ENCODE results near the gene FBXO44.
A peak's percentile ranks its signal among the peaks of the same experiment; 100 is the strongest.

The FBXO44 gene

DNA sequence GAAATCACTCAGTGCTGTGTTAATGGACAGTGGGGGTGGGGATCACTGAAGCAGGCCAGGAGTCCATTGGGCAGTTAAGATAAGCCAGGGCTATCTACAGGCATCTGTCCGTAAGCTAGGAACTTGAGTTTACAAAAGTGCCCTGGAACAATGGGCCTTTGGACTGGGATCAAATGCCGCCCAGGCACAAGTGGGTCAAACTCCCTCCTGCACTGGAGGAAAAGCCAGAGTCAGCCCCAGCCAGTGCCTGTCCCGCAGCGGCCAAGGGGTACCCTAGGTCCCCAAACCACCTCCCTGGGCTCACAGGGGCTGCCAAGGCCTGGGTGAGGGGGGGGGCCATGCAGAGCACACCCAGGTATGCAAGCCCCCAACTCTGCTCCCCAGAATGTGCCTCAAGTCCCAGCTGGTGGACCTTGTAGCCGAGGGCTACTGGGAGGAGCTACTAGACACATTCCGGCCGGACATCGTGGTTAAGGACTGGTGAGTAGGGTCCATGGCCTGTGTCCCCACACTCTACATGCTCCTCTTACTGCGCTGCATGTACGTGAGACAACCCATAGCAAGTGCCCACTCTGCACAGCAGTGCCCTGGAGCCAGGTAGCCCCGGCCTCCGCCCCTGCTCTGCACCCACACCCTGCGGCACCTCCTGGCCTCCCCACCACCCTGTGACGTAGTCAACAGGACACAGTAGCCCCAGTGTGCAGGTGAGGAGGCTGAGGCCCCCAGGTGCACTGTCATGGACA is 17.0 kb downstream of the FBXO44 start:
- H3K36me3 ChIP-seq (ENCODE audit: control insufficient read depth, insufficient read depth, low read length): no peaks in the 10 kb centered on the region
- H3K27me3 ChIP-seq (ENCODE audit: control insufficient read depth, insufficient read depth, low read length): no peaks in the 10 kb centered on the region
- H3K4me3 ChIP-seq (ENCODE audit: low read length): no peak overlapping the region
- H3K9me3 ChIP-seq (ENCODE audit: control insufficient read depth, low read length): no peaks in the 10 kb centered on the region
- peaks cover 13% of the 10 kb centered on the region for H3K4me1 ChIP-seq (ENCODE audit: control insufficient read depth, insufficient read depth, low read length)
- H3K9ac ChIP-seq (ENCODE audit: low read length): no peak overlapping the region

DNA sequence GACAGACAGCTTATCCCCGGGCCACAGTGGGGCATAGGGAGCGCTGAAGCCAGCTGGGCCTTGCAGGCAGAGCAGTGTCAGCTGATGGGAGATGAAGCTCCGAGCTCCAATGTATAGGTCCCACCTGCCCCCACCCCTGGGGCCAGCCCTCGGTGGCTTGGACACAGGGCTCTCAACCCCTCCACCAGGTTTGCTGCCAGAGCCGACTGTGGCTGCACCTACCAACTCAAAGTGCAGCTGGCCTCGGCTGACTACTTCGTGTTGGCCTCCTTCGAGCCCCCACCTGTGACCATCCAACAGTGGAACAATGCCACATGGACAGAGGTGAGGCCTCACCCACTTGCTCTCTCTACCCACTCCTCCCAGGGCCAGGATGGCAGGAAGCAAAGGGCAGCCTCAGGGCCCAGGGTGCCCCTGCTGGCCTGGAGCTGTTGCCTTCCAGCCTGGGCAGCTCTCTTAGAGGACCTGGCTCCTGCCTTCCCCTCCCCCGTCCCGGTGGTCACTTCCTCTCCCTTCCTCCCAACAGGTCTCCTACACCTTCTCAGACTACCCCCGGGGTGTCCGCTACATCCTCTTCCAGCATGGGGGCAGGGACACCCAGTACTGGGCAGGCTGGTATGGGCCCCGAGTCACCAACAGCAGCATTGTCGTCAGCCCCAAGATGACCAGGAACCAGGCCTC is 18.6 kb downstream of the FBXO44 start:
- Histone ChIP-seq H3K9me3 (ENCODE audit: control insufficient read depth, low read length) (no peaks in the 10 kb centered on the region), H3K9ac (ENCODE audit: low read length) (no peak overlapping the region), H3K36me3 (ENCODE audit: control insufficient read depth, insufficient read depth, low read length) (no peaks in the 10 kb centered on the region), H3K4me3 (ENCODE audit: low read length) (no peak overlapping the region), H3K27me3 (ENCODE audit: control insufficient read depth, insufficient read depth, low read length) (no peaks in the 10 kb centered on the region), H3K4me1 (ENCODE audit: control insufficient read depth, insufficient read depth, low read length) (peaks cover 13% of the 10 kb centered on the region)

DNA sequence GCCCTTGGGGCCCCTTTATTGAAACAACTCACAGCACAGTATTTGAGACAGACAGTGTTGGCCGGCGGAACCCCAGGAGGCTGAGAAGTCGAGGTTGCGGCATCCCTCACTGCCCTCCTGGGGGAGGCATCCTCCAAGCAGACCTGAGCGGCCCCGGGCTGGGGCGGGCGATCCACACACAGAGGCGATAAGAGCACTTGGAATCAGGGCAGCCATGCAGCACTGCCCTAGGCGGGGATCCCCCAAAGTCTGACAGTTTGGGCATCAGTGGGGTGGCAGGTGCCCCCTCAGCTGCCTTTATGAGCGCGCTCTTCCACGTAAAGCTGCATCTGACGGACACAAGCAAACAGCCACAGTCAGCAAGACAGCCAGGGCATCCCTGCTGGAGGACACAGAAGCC is 19.8 kb downstream of the FBXO44 start:
- Histone ChIP-seq H3K27me3 (ENCODE audit: control insufficient read depth, insufficient read depth, low read length) (no peaks in the 10 kb centered on the region), H3K4me3 (ENCODE audit: low read length) (no peak overlapping the region), H3K9ac (ENCODE audit: low read length) (no peak overlapping the region), H3K9me3 (ENCODE audit: control insufficient read depth, low read length) (no peaks in the 10 kb centered on the region), H3K36me3 (ENCODE audit: control insufficient read depth, insufficient read depth, low read length) (no peaks in the 10 kb centered on the region), H3K4me1 (ENCODE audit: control insufficient read depth, insufficient read depth, low read length) (peaks cover 13% of the 10 kb centered on the region)

DNA sequence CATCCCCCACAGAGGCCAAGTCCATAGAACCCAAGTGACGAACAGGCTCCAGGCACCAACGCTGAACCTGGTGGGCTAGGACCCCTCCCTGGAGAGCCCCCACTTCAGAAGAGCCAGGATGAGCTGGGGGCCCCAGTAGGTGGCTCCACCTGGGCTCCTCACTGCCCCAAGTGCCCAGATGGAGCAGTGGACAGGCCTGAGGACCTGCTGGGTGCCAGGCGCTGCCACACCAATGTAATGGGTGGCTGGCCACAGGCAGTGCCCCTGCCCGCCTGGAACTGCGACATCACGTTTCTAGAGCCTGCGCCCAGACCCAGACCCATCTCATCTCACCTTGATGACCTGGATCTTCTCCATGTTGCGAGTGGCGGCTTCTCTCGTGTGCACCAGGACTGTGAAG is 20.6 kb downstream of the FBXO44 start:
- no peaks in the 10 kb centered on the region for H3K36me3 ChIP-seq (ENCODE audit: control insufficient read depth, insufficient read depth, low read length)
- no peaks in the 10 kb centered on the region for H3K9me3 ChIP-seq (ENCODE audit: control insufficient read depth, low read length)
- no peak overlapping the region for H3K9ac ChIP-seq (ENCODE audit: low read length)
- H3K4me3 ChIP-seq (ENCODE audit: low read length): no peak overlapping the region
- peaks cover 14% of the 10 kb centered on the region for H3K4me1 ChIP-seq (ENCODE audit: control insufficient read depth, insufficient read depth, low read length)
- H3K27me3 ChIP-seq (ENCODE audit: control insufficient read depth, insufficient read depth, low read length): no peaks in the 10 kb centered on the region

DNA sequence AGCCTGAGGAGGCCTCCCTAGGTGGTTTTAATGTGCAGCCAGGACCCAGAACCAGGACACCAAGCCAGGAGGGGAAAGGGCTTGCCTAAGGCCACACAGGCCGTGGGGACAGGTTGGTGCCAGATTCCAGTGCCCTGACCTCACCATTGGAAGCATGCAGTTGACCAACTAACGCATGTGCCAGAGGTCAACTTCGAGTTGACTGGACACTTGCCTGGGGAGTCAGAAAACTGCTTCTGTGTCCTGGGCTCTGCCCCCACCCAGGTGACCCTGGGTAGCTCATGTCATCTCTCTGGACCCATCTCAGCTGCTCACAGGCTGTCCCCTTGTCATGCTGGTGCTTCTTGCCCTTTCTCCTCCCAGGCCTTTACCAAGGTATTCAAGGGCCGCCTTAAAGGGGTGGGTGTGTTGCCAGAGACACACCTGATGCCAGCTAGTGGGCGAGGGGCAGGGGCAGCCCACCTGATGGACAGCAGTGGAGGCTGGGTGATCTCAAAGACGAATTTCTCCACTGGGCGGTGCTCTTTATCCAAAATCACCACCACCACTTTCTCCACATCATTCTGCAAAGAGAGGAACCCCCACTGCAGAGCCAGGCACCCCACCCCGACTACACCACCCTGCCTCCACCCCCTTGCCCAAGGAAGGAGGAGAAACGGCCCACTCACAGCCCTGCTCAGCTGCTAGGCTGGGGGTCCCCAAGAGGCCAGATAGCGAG is 21.9 kb downstream of the FBXO44 start:
- Histone ChIP-seq H3K27me3 (ENCODE audit: control insufficient read depth, insufficient read depth, low read length) (peaks cover 2% of the 10 kb centered on the region), H3K4me3 (ENCODE audit: low read length) (no peak overlapping the region), H3K9me3 (ENCODE audit: control insufficient read depth, low read length) (no peaks in the 10 kb centered on the region), H3K36me3 (ENCODE audit: control insufficient read depth, insufficient read depth, low read length) (no peaks in the 10 kb centered on the region), H3K9ac (ENCODE audit: low read length) (no peak overlapping the region), H3K4me1 (ENCODE audit: control insufficient read depth, insufficient read depth, low read length) (peaks cover 11% of the 10 kb centered on the region)

DNA sequence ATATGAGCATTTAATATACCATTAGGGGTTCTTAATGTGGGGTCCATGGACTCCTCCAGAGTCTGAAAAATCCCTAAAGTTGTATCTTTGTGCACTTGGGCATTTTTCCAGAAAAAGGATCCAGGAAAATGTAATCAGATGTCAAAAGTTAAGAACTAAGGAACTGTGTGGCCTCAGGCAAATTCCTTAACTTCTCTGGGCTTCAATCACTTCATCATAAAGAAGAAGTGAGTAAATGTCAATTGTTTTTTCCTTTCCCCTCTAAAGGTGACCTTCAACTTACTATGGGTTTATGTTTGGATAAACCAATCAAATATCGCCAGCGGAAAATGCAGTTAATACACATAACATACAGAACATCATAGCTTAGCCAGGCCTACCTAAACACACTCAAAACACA is 23.8 kb downstream of the FBXO44 start:
- H3K9ac ChIP-seq (ENCODE audit: low read length): no peak overlapping the region
- peaks cover 16% of the 10 kb centered on the region for H3K27me3 ChIP-seq (ENCODE audit: control insufficient read depth, insufficient read depth, low read length)
- H3K4me3 ChIP-seq (ENCODE audit: low read length): no peak overlapping the region

DNA sequence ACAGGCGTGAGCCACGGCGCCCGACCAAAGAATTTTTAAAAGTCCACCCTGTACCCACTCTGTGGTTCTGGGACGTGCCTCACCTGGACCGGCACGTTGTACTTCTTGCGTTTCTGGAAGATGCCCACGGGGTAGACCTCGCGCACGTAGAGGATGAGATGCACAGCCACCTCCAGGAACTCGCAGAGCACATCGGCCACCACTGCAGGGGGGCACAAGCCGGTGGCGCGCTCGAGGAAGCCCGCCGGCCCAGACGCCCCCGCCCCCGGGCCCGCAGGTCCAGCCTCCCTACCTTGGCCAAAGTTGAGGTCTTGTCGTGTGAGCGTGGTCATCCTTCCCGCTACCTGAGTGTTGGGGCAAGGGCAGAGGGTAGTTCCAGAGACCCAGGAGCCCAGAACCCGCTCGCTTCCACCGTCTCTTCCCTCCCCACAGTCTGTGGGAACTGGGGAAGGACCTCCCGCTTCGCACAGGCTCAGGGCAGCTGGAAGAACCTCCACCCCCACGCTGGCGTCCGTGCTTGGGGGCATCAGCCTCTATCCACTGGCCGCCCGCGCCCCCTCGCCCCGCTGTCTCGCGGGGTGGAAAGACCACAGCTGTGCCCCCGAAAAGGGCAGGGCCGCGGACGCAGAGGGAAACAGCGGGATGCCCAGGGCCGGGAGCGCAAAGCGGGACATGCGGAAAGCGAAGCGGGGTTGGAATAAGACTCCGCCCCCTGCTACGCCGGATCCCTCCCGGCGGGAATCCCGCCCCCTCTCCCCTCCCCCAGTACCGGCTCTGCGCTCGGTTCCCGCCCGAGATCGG is 25.8 kb downstream of the FBXO44 start:
- H3K4me1 ChIP-seq (ENCODE audit: control insufficient read depth, insufficient read depth, low read length): peaks cover 10% of the 10 kb centered on the region
- peak overlapping the region; percentile 56 for H3K4me3 ChIP-seq (ENCODE audit: low read length)
- H3K27me3 ChIP-seq (ENCODE audit: control insufficient read depth, insufficient read depth, low read length): peaks cover 16% of the 10 kb centered on the region
- H3K9ac ChIP-seq (ENCODE audit: low read length): peak overlapping the region; percentile 71
- H3K36me3 ChIP-seq (ENCODE audit: control insufficient read depth, insufficient read depth, low read length): no peaks in the 10 kb centered on the region
- no peaks in the 10 kb centered on the region for H3K9me3 ChIP-seq (ENCODE audit: control insufficient read depth, low read length)

More for the DNA sequence above, 23.8 kb downstream of the FBXO44 start:
- Histone ChIP-seq H3K9me3 (ENCODE audit: control insufficient read depth, low read length) (no peaks in the 10 kb centered on the region), H3K36me3 (ENCODE audit: control insufficient read depth, insufficient read depth, low read length) (no peaks in the 10 kb centered on the region), H3K4me1 (ENCODE audit: control insufficient read depth, insufficient read depth, low read length) (peaks cover 10% of the 10 kb centered on the region)

DNA sequence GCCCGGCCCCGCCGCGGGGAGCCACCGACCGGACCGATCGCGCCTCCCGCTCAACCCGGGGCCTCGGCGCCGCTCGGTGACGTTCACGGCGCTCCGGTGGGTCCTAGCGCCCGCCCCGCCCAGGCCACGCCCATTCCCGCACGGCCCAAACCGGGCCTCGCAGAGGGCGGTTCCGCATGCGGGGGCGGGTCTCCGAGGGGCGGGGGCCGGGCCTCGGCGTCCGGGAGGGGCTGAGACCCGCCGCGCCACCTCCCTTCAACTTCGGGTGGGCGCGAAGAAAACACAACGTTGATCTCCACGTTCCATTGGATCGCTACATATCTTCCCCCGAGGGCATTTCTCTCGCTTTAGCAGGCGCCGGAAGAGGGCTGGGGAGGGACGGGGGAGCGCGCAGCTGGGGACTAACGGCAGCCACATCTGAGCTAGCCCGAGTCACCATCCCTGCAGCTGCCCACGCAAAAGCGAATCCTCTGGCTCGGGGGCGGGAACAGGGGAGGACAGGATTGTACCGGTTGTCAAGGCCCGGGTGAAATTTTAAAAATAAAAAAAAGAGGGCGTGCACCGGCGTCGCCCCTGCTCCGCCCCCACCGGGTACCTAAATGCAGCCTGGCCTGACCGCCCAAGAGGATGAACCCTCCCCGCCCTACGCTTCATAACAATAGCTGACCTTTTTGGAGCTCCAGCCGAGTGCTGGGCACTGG is 26.5 kb downstream of the FBXO44 start, which contains the start of gene MAD2L2:
Gene MAD2L2, minus strand, starts transcription at position 78 of the 701 bp plus-strand sequence. CDS start 547 bp downstream, outside the sequence.
- H3K27me3 ChIP-seq (ENCODE audit: control insufficient read depth, insufficient read depth, low read length): peaks cover 16% of the 10 kb centered on the region
- H3K4me3 ChIP-seq (ENCODE audit: low read length): peak within 1 kb of the TSS; percentile 56
- H3K9ac ChIP-seq (ENCODE audit: low read length): peak within 1 kb of the TSS; percentile 71
- H3K36me3 ChIP-seq (ENCODE audit: control insufficient read depth, insufficient read depth, low read length): no peaks in the 10 kb centered on the region
- H3K9me3 ChIP-seq (ENCODE audit: control insufficient read depth, low read length): no peaks in the 10 kb centered on the region
- peaks cover 10% of the 10 kb centered on the region for H3K4me1 ChIP-seq (ENCODE audit: control insufficient read depth, insufficient read depth, low read length)

DNA sequence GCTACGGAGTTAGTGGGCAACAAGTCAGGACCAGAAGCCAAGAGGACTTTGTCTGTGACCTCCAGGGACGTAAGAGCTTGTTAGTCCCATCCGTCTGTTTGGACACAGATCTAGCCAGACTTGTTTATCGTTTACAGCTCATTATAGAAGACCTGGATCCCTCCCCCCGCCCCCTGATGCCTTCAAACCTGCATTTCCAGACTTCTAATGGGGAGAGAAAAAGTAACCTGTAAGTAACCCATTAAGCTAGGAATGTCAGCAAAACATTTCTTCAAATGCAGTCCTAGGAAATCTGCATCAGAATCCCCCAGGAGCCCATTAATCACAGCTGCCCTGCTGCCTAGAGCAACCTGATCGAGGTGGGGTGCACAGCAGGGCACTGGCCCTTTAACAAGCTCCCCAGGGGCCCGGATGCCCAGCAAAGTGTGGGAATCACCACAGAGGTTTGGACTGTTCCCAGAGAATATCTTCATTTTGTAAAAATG is 27.7 kb downstream of the FBXO44 start:
- no peaks in the 10 kb centered on the region for H3K36me3 ChIP-seq (ENCODE audit: control insufficient read depth, insufficient read depth, low read length)
- no peak overlapping the region for H3K9ac ChIP-seq (ENCODE audit: low read length)
- H3K9me3 ChIP-seq (ENCODE audit: control insufficient read depth, low read length): no peaks in the 10 kb centered on the region
- peaks cover 10% of the 10 kb centered on the region for H3K4me1 ChIP-seq (ENCODE audit: control insufficient read depth, insufficient read depth, low read length)
- H3K4me3 ChIP-seq (ENCODE audit: low read length): no peak overlapping the region
- H3K27me3 ChIP-seq (ENCODE audit: control insufficient read depth, insufficient read depth, low read length): peaks cover 16% of the 10 kb centered on the region

DNA sequence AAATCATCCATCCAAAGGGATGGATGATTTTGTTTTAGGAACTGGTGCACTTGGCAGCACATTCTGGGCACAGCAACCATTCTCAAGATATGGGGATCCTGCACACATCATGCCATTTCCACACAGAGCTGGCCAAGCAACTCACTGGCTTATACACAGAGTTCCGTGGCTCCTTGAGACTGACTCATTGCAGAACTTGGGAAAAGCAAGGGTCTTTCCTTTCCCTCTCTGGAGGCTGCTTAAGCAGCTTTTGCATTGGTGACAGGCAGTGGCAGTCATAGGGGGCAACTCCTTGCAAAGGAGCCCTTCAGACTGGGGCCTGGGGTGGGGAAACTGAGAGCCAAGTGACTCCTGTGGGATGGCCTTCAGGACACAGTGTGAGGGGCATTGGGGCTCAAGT is 28.1 kb downstream of the FBXO44 start:
- H3K27me3 ChIP-seq (ENCODE audit: control insufficient read depth, insufficient read depth, low read length): peaks cover 16% of the 10 kb centered on the region

DNA sequence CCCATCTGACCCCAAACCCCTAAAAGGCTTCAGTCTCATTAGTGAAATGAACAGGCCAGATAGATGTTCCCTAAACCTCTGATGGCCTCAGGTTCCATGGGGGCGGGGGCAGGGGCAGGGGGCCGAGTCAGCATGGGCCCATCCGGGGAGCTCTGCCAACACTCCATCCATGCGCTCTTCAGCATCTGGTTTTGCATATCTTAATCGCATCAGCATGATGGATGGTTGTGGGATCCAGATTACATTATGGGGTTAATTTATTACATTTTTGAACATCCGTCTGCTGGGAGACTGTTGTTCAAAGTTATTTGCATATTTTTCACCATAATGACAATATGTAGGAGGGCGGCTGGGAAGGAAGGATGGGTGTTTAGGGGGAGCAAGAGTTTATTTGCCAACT is 29.4 kb downstream of the FBXO44 start:
- peaks cover 21% of the 10 kb centered on the region for H3K27me3 ChIP-seq (ENCODE audit: control insufficient read depth, insufficient read depth, low read length)
- peaks cover 10% of the 10 kb centered on the region for H3K4me1 ChIP-seq (ENCODE audit: control insufficient read depth, insufficient read depth, low read length)
- H3K36me3 ChIP-seq (ENCODE audit: control insufficient read depth, insufficient read depth, low read length): no peaks in the 10 kb centered on the region
- no peak overlapping the region for H3K9ac ChIP-seq (ENCODE audit: low read length)
- no peaks in the 10 kb centered on the region for H3K9me3 ChIP-seq (ENCODE audit: control insufficient read depth, low read length)
- H3K4me3 ChIP-seq (ENCODE audit: low read length): no peak overlapping the region

More for the DNA sequence above, 28.1 kb downstream of the FBXO44 start:
- Histone ChIP-seq H3K4me1 (ENCODE audit: control insufficient read depth, insufficient read depth, low read length) (peaks cover 10% of the 10 kb centered on the region), H3K4me3 (ENCODE audit: low read length) (no peak overlapping the region), H3K36me3 (ENCODE audit: control insufficient read depth, insufficient read depth, low read length) (no peaks in the 10 kb centered on the region), H3K9me3 (ENCODE audit: control insufficient read depth, low read length) (no peaks in the 10 kb centered on the region), H3K9ac (ENCODE audit: low read length) (no peak overlapping the region)

Data from mucosa of stomach (tissue), 1 donor.